HUES48 (cell line): ENCODE data around the gene TMEM123.

Source experiments
- H3K27ac ChIP-seq: one replicate; pipeline ENCODE4 v1.7.0; 2013; ENCODE audit warnings: low read depth, low read length, inconsistent platforms
- H3K27me3 ChIP-seq: 2 replicates; pipeline ENCODE4 v1.6.1; 2013; ENCODE audit warnings: mild to moderate bottlenecking, low read length; ENCODE audit not compliant: control insufficient read depth, insufficient read depth
- H3K36me3 ChIP-seq: 2 replicates; pipeline ENCODE4 v1.6.1; 2013; ENCODE audit warnings: low read length; ENCODE audit not compliant: control insufficient read depth, insufficient read depth
- H3K4me1 ChIP-seq: 2 replicates; pipeline ENCODE4 v1.6.1; 2013; ENCODE audit warnings: mild to moderate bottlenecking, low read length; ENCODE audit not compliant: control insufficient read depth, insufficient read depth
- H3K4me3 ChIP-seq: 2 replicates; pipeline ENCODE4 v1.5.1; 2013; ENCODE audit warnings: mild to moderate bottlenecking, low read depth, low read length
- H3K9ac ChIP-seq: 2 replicates; pipeline ENCODE4 v1.6.1; 2013; ENCODE audit warnings: mild to moderate bottlenecking, low read depth, low read length, moderate library complexity
- H3K9me3 ChIP-seq: 2 replicates; pipeline ENCODE4 v1.6.1; 2013; ENCODE audit warnings: low read length; ENCODE audit not compliant: control insufficient read depth, insufficient read depth

Gene TMEM123

DNA sequence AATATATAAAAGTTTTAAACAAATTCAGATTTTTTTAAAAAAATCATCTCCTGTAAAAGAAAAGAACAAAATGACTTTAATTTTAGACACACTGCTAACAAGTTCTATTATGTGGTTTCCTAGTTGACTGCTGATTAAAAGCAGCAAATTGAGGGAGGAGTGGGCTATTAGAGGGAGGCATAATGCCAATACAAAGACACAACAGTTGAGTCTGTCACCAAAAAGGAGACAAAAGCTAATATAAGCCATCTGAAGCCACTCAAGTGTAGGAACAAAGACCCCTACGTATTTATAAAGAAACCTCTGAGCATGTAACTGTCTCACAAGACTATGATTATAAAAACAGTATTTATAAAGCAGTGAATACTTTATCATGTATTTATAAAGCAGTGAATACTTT, 28.6 kb downstream of the TMEM123 start:
- H3K4me1 ChIP-seq, result peaks cover 4% of the 10 kb centered on the region
- no peaks in the 10 kb centered on the region for H3K9me3 ChIP-seq
- H3K36me3 ChIP-seq, result no peaks in the 10 kb centered on the region
- H3K4me3 ChIP-seq, result no peak overlapping the region
- H3K9ac ChIP-seq, result no peak overlapping the region
- H3K27me3 ChIP-seq, result no peaks in the 10 kb centered on the region
- H3K27ac ChIP-seq, result no peak overlapping the region

- H3K4me3 ChIP-seq, result no peak overlapping the region
- peaks cover 4% of the 10 kb centered on the region for H3K4me1 ChIP-seq
- H3K9me3 ChIP-seq, result no peaks in the 10 kb centered on the region
- H3K27me3 ChIP-seq, result no peaks in the 10 kb centered on the region
- H3K9ac ChIP-seq, result no peak overlapping the region
- H3K36me3 ChIP-seq, result no peaks in the 10 kb centered on the region
- no peak overlapping the region for H3K27ac ChIP-seq
Observed at GRCh38 chr11:102422817-102423712, 29.5 kb downstream of the TMEM123 start.

DNA sequence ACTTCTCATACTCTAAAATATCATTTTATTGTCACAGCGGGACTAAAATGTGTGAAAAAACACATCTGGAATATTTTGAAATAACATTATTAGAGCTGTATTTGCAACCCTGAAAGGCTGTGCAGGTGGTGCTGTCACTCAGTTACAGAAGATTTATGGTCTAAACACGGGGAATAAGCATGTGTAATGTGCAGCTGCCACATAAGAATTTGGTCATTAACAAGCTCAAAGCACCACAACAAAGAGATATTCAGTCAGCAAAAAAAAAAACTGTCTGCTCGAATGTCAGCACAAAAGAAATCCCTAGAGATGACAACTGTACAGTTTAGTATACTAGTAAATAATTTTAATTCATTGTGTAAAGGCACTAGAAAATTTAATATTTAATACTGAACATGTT, 31.3 kb downstream of the TMEM123 start:
- H3K4me3 ChIP-seq, result no peak overlapping the region
- H3K9me3 ChIP-seq, result no peaks in the 10 kb centered on the region
- no peak overlapping the region for H3K27ac ChIP-seq
- H3K36me3 ChIP-seq, result no peaks in the 10 kb centered on the region
- H3K4me1 ChIP-seq, result no peaks in the 10 kb centered on the region; the same call in 1 of the 2 replicates
- no peaks in the 10 kb centered on the region for H3K27me3 ChIP-seq
- H3K9ac ChIP-seq, result no peak overlapping the region

GRCh38 chr11:102420547-102420946, 32.0 kb downstream of the TMEM123 start:
- Histone ChIP-seq H3K4me1 (no peaks in the 10 kb centered on the region), H3K27ac (no peak overlapping the region), H3K36me3 (no peaks in the 10 kb centered on the region), H3K27me3 (no peaks in the 10 kb centered on the region), H3K9ac (no peak overlapping the region), H3K4me3 (no peak overlapping the region), H3K9me3 (no peaks in the 10 kb centered on the region)

- H3K27ac ChIP-seq, result no peak overlapping the region
- no peaks in the 10 kb centered on the region for H3K9me3 ChIP-seq
- H3K36me3 ChIP-seq, result no peaks in the 10 kb centered on the region
- H3K27me3 ChIP-seq, result no peaks in the 10 kb centered on the region
- H3K9ac ChIP-seq, result no peak overlapping the region
- no peak overlapping the region for H3K4me3 ChIP-seq
- H3K4me1 ChIP-seq, result no peaks in the 10 kb centered on the region
Observed at GRCh38 chr11:102419181-102419580, 33.4 kb downstream of the TMEM123 start.

DNA sequence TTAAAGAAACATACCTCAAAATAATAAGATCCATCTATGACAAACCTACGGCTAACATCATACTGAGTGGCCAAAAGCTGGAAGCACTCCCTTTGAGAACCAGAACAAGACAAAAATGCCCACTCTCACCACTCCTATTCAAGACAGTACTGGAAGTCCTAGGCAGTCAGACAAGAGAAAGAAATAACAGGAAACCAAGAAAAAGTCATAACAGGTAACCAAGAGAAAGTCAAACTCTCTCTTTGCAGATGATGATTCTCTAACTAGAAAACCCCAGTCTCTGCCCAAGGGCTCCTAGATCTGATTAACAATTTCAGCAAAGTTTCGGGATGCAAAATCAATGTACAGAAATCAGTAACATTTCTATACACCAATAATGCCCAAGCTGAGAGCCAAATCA, 35.6 kb downstream of the TMEM123 start:
- Histone ChIP-seq H3K4me1 (no peaks in the 10 kb centered on the region), H3K36me3 (no peaks in the 10 kb centered on the region)

DNA sequence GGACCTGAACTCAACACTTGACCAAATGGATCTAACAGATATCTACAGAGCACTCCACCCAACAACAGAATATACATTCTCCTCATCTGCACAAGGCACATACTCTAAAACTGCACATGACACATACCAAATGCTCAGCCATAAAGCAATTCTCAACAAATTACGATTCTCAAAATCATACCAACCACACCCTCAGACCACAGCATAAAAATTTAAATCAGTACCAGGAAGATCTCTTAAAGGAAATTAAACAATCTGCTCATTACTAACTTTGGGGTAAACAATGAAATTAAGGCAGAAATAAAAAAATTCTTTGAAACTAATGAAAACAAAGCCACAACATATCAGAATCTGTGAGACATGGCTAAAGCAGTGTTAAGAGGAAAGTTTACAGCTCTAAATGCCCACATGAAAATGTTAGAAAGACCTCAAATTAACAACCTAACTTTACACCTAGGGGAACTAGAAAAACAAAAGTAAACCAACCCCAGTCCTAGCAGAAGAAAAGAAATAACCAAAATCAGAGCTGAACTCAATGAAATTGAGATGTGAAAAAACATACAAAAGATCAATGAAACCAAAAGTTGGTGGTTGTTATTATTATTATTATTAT, 37.2 kb downstream of the TMEM123 start:
- Histone ChIP-seq H3K4me1 (no peaks in the 10 kb centered on the region), H3K36me3 (no peaks in the 10 kb centered on the region)

More for the DNA sequence above, 35.6 kb downstream of the TMEM123 start:
- no peaks in the 10 kb centered on the region for H3K9me3 ChIP-seq
- no peak overlapping the region for H3K27ac ChIP-seq
- no peaks in the 10 kb centered on the region for H3K27me3 ChIP-seq
- H3K9ac ChIP-seq, result no peak overlapping the region
- H3K4me3 ChIP-seq, result no peak overlapping the region

GRCh38 chr11:102414559-102414958, 38.0 kb downstream of the TMEM123 start:
- Histone ChIP-seq H3K9me3 (no peaks in the 10 kb centered on the region), H3K4me1 (no peaks in the 10 kb centered on the region), H3K27ac (no peak overlapping the region), H3K36me3 (no peaks in the 10 kb centered on the region), H3K27me3 (no peaks in the 10 kb centered on the region), H3K9ac (no peak overlapping the region), H3K4me3 (no peak overlapping the region)

More for the DNA sequence above, 37.2 kb downstream of the TMEM123 start:
- Histone ChIP-seq H3K27me3 (no peaks in the 10 kb centered on the region), H3K9ac (no peak overlapping the region), H3K27ac (no peak overlapping the region), H3K9me3 (no peaks in the 10 kb centered on the region), H3K4me3 (no peak overlapping the region)

DNA sequence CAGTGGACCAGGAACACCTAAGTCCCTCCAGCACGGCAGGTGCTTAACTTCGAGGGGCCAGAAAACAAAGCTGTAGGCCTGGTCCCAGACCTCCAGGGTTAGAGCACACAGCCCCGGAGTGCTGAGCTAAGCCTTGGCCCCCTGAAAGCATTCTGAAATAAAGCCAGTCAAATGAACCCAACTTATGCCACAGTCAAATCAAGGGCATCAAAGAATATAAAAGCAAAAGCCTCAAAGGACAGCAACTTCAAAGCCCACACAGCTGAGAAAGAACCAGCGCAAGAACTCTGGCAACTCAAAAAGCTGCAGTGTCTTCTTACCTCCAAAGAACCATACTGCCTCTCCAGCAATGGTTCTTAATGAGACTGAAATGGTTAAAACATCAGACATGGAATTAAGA, 39.1 kb downstream of the TMEM123 start:
- no peak overlapping the region for H3K9ac ChIP-seq
- H3K27me3 ChIP-seq, result no peaks in the 10 kb centered on the region
- no peak overlapping the region for H3K27ac ChIP-seq
- H3K36me3 ChIP-seq, result no peaks in the 10 kb centered on the region
- H3K9me3 ChIP-seq, result no peaks in the 10 kb centered on the region
- no peak overlapping the region for H3K4me3 ChIP-seq
- no peaks in the 10 kb centered on the region for H3K4me1 ChIP-seq

- Histone ChIP-seq H3K4me3 (no peak overlapping the region), H3K27me3 (no peaks in the 10 kb centered on the region), H3K9me3 (no peaks in the 10 kb centered on the region), H3K27ac (no peak overlapping the region), H3K9ac (no peak overlapping the region), H3K36me3 (no peaks in the 10 kb centered on the region), H3K4me1 (no peaks in the 10 kb centered on the region)
Observed at GRCh38 chr11:102411142-102411541, 41.4 kb downstream of the TMEM123 start.

DNA sequence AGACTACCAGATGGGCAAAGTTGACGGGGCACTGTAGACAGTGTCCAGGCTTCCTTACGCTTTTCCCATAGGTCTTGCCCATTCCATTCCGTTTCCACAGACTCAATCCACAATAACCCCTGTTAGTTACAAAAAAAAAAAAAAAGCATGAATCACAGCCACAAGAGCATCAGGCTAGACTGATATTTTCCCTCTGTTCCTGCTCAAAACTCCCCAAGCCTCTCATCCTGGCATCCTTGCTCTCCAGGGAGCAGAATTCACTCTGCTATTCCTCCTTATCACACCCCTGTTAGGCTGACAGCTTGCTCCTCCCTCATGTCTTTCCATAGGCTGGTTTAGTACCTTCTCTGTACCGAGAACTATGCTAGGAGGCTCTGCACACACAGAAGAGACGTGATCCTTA, 42.2 kb downstream of the TMEM123 start:
- Histone ChIP-seq H3K27ac (no peak overlapping the region), H3K27me3 (no peaks in the 10 kb centered on the region), H3K4me3 (no peak overlapping the region), H3K9me3 (no peaks in the 10 kb centered on the region), H3K4me1 (no peaks in the 10 kb centered on the region), H3K36me3 (no peaks in the 10 kb centered on the region), H3K9ac (no peak overlapping the region)
